Erythroblast (primary cell): Measurements from ENCODE around the gene ALDH1A2.

Source experiments
- GATA1 ChIP-seq: IDR thresholded peaks from 2 replicates; pipeline ENCODE4 v1.6.1; 2011; ENCODE audit warnings: low read depth, mild to moderate bottlenecking, control low read depth, low read length, moderate library complexity
- POLR2A ChIP-seq: IDR thresholded peaks from 2 replicates; pipeline ENCODE4 v1.6.1; 2011; ENCODE audit warnings: mild to moderate bottlenecking, low read length

GRCh38 chr15:58080398-58080797, 14.9 kb upstream of the ALDH1A2 start:
- TF ChIP-seq POLR2A (no peak), GATA1 (no peak)
